Medulla oblongata (tissue), 1 donor: ENCODE data around the gene REN.

ENCODE experiments used
- DNase-seq: peaks from one replicate; pipeline ENCODE4 v3.0.0-alpha.2; 2015; ENCODE audit errors: extremely low spot score

REN gene

DNA sequence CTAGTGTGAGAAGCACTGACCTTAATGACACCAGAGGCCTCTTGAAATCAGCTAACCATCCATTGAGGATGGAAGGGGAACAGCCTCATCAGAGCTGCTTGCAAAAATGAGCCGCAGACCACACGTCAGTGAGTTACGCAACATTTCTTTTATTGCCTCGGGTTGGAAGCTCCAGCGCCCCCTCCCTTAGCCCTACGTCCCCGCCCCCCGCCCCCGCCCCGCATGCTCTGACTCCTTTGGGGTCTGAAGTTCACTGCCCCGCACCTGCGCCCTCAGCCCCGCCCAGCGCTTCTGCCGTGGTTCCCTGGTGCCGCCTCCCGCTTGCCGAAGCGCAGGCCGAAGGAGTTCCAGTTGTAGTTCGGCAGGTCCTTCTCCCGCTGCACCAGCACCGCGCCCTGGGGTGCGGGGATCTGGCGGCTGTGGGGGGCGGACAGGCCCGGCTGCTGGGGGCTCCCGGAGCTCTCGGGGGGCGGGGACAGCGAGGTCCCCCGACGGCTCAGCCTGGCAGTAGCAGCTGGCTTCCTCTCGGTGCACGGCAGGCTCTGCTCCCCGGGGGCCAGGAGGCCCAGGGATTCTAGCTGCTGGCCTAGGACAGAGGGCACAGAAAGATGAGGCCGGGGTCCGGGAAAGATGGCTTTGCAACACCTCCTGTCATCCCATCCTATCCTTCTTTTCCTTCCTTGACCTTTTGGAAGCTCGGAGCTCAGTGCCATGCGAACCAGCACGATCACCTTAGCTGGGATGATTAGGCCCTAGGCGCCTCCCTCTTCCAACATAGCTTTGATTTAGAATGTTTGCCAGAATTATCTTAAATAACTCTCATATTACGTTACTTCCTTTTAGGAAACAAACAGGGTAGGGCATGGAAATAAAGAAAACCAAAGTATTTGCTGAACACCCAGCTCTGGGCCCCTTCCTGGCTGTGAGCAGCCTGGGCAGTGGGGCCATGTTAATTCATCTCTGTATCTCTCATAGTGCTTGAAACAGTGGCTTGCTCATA, 24.4 kb upstream of the REN start:
- peak; percentile 54 for DNase-seq

DNA sequence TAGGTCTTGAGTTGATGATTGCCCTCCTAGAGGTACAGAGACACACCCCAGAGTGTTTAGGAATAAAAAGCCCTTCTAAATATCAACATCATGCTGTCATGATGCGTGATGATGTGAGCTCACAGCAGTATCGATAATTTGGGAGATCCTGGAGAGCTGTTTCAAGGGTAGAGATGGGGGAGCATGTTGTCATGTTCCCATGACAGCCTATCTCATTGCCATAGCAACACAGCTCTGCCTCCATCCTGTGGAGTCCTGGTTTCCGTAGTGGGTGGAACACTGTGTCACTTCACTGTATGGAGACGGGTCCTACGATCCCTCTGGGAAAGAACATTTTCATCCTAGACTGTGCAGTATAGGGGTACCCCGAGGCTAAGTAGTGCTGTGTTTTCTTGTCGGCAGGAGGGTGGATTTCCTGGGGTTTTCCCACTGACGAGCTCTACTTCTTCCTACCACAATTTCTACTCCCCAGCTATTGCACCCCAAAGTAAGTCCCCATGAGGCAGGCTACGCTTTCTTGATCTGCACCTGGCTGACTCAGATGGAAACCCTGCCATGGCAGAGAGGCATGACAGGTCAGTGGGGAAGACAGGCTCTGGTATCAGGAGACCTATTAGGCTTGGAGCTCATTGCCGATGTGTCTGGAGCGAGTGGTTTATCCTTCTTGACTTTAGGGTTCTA, 23.0 kb upstream of the REN start:
- no peak for DNase-seq

DNA sequence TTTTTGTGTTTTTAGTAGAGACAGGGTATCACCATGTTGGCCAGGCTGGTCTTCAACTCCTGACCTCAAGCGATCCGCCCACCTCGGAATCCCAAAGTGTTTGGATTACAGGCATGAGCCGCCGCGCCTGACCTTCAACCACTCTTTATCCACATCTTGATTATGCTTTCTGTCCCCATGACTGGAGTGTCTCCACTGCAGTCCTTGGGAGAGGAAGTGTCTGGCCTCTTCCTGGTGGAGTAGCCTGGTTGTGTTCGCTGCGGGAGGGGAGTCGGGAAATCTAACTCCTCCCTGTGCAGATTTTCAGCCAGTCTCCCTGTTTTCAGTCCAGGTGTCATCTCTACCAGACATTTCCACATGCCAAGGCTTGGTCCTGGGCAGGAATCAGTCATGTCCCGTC, 20.5 kb upstream of the REN start:
- no peak for DNase-seq

DNA sequence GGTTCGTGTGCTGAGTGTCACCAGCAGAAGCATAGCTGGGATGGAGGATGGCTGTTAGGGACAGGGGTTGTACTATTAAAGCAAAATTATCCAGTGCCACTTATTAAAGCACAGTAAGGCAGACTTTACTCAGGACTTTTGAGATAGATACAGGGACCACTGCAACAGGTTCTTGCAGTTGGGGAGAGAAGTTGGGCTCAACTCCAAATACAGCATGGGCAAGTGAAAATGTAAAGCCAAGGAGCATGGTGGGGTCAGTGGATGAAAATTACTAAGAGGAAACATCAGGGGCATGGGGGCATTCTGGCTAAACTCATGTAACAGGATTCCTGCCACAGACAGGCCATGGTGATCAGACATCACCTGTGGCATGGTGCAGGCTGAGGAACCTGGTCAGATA, 15.0 kb upstream of the REN start:
- no peak for DNase-seq

DNA sequence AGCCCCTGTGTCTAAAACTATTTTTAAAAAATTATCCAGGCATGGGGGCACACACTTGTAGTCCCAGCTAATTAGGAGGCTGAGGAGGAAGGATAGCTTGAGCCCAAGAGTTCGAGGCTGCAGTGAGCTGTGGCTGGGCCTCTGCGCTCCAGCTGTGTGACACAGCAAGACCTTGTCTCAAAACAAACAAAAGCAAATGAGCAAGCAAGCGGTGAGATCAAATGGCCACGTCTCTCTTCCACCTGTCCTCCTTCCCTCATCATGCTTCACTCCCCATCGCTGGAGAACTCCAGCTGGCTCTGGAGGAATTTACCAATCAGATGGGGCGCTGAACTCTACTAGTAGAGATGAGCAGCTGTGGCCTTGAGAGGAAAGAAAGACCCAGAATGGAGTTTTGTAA, 14.0 kb upstream of the REN start:
- no peak for DNase-seq

DNA sequence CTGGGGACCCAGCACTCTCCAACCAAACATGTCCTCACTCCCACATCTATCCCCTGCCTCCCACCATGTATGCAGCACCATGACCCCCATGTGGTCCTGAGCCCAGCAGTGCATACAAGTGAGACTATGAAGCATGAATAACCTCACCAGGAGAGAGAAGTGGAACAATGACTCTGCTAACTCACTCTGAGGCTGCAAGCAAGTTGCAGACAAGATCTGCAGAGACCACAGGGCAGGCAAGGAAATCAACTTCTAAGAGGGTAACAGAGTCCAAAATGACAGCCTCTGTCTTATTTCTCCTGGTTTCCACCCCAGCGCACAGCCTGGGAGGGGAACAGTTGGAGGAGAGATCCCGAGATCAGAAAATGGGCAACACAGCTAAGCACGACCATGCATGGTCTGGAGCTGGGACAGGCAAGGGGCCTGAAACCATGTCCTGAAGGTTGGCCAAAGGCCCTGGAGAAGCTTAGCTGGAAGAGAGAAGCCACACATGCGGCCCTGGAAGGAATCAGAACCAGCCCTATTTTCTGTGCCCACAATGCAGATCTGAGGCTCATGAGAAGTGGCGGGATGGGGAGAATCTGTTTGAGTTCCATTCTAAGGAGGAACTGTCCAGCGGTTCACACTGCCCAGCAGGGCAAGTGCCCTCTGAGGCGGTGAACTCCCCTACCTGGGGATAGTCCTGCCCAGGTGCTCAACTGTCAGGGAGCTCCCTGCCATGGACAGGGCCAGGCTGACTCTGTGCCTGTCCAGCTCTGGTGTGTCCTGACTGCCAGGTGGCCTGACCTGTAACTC, 12.5 kb upstream of the REN start:
- DNase-seq = no peak

DNA sequence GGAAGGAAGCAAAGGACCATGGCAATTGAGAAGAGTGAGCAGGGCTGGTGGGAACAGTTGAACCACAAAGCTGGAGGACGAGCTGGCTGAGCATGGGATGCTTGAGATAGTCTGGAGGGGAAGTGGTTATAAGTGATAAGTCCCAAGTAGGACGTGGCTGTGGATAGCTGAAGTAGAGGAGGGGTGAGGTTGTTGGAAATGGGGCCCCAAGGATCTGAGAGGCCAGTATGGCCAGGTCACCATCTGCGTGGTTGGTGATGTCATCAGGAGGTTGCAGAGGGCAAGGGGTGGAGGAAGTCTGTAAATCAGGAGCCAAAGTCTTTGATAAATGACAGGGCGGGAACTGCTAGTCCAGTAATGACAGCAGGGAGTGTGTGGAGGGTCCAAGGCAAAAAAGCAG, 11.0 kb upstream of the REN start:
- DNase-seq = no peak

DNA sequence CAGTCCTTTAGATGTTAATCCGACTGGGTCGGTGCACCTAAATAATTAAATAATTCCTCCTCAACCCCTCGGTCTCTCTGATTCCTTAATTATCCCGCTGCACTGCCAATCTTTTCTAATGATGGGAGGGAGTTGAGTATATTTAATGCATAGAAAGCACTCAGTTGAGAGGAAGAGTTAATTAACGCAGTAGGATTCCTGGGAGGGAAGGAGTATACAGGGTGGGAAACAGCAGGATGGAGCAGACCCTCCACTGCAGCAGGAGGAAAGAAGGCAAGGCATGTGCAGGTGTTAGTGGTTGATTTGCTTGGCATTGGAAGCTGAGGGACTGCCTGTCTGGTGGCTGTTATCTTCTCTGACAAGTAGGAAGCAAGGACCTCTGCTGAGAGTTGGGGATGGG, 9.9 kb upstream of the REN start:
- no peak for DNase-seq

DNA sequence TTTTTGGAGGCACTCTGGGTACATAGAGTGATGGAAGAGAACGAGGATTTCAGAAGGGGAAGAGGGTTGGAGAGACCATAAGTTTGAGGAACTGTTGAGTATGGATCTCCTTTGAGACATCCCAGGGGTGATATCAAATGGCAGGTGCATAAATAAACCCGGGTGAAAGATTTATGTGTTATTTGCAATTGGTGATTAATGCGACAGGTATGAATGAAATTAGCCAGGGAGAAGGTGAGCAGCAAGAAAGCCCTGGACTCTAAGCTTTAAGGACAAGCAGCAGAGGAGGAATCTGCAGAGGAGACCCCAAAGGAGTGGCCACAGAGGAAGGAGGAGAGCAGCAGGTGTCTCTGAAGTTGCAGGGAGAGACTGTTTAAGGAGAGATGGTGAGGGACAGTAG, 8.8 kb upstream of the REN start:
- no peak for DNase-seq

DNA sequence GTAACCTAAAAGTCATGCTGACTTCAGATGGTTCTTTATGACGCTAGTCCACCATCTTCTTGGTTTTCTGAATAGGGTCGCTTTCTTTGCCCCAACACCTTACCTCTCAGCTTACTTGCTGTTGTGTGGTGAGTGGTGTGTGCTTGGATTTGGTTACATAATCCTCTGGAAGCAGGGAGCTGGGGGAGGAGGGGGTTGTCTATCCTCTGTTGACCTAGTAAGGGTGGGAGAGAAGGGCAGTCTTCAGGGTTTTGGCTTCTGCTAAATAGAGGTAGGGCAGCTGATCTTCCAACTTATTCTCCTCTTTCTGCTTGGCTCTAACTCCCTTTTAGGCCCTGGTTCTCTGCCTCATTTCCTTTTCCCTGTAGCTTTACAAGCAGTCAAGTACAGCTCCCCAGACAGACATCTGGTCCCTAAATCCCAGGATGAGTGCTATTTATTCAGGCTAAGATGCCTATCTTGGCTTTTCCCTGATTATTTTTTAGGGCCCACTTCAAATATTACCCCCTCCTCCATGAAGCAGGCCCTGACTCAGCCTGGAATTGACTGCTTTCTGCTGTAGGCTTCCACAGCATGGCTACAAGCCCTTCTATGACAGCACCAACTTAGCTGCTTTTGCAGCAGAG, 6.4 kb upstream of the REN start:
- peak; percentile 44 for DNase-seq

DNA sequence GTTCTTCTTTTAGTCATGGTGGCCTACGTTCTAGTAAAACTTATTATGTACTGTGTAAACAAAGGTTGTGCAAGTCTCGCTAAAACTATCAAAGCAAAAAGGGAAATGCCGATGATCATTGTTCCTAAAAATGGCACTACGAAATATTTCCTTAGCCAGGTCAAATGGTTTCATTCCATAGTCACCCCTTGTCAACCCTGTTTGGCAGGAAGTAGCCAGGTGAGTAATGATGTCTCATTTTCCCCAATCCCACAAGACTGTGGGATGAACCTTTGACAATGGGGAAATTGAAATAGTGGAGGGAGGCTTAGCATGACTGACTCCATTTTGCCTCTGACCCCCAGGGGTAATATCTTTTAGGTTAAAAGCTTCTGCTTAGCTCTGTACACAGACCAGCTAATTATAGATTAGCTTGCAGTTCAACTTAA, 5.6 kb upstream of the REN start:
- no peak for DNase-seq

DNA sequence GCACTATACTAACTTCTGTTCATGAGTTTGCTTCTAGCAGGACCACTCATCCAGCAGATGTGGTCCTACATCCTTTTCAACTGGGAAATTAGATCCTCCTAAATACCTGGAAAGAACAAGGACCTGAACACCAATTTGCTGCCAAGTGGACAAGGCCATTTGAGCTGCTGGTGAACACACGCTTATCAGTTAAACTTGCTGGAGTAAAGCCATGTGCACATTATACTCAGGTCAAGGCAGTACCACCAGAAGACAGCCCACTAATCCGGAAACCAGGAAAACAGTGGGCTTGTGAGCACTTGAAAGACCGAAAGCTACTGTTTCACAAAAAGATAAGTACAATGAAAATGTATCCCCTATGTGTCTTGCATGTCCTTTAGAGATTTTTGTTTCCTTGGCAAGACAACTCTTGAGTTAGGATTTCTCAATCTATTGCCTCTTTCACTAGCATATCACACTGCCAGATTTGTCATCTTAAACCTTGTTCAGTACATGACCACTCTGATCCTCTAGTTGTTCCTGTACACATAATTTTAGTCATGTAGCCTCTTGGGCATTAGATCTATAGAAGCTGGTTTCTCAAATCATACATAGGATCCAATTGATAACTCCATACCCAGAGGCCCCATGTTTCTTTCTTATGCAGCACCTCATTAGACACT, 4.5 kb upstream of the REN start:
- no peak for DNase-seq

DNA sequence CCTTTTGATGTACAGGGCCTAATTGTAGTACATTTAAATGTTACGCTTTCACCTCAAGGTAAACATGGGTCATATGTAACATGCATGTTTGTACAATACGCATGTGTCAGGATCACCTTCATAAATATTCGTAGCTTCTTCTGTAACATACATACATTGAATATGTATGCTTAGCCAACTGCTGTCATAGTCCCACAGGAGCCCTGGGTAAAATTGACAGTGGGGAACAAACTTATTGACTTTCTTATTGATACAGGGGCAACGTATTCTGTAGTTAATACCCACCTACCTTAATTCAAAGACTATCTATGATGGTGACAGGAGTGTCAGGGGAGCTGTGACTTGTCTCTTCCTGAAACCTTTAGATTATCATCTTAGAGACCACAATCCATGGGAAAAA, 3.7 kb upstream of the REN start:
- no peak for DNase-seq

DNA sequence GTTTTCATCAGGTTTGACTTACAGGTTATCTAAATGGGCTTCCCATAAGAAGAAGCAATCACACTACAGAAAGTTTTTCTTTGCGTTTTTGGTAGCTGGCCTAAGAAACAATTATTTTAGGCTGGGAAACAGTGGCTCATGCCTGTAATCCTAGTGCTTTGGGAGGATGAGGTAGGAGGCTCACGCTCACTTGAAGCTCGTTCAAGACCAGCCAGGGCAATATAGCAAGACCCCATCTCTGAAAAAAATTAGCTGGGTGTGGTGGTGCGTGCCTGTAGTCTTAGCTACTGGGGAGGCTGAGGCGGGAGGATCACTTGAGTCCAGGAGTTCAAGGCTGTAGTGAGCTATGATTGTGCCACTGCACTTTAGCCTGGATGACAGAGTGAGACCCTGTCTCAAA, 1.6 kb upstream of the REN start:
- DNase-seq = no peak

DNA sequence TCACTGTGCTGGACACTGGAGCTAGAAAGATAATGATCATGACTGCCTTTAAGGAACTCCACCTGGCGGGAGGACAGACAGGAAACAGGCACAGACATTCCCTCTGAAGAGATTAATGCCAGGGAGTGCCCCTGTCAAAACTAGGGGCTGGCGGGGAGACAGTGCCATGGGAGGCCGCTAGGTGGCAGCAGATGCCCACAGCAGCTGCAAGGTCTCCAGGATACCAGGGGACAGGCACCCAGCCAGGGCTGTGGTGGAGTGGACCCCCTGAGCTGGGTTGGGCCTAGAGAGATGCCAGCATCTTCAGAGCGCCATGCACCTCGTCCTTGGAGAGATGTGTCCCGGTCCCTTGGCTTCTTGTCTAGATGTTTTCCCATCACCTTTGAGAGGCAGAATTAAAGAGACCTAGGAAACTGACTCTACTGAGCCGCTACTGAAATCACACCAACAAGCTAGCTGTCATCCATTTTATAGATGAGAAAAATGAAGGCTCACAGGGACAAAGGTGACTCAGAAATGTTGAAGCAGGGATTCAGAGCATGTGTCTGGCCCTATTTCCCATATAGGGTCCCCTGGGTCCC, 3.6 kb downstream of the REN start:
- DNase-seq = peak; percentile 82

DNA sequence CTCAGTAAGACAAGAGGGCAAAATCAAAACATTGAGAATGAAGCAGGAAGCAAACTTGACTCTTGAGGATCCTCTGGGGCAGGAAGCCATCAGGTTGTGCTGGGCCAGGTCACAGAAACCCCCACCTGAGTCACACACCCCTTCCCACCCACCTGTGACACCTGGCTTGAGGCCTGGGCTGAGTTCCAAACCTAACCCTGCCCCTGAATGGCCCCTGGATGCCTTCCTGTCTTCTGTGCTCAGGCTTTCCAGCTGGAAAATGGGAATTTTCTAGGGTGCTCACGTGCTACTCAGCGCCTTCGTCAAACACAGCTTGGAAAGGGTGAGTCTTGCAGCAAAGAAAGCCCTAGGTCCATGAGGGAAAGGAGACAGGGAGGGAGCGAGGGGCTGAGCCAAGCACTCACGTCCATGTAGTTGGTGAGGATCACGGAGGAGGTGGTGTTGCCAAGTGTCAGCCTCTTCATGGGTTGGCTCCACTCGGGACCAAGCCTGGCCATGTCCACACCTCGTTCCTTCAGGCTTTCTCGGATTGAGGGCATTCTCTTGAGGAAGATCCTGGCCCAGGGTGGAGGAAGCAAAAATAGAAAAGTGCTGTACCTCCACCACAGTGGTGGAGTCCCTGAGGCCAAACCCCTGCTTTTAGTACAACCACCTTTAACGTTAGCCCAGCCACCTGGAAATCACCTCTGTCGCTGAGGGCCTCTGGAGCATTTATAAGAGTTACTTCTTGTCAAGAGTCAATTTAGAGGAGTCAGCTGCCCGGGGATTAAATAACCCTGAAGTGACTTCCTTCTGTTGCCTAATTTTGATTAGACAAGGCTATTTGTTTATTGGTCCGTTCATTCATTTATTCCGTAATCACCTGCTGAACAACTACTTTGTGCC, 4.3 kb downstream of the REN start:
- DNase-seq = no peak

DNA sequence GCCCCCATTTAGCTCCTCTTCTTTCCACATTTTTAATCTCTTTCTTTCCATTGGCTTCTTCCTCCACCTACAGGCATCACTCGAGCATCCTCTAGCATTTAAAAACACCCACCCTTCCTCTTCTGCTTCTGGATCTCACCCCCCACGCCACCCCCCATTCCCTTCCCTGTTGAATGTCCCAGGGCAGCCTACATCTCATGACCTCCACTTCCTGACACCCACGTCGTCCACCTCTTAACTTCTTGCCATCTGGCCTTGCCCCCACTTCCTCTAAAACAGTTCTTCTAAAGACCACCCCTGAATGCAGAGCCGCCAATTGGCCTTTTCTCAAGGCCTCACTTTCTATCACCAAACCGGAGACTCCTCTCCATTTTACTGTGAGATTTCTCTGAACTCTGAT, 8.2 kb downstream of the REN start:
- no peak for DNase-seq

DNA sequence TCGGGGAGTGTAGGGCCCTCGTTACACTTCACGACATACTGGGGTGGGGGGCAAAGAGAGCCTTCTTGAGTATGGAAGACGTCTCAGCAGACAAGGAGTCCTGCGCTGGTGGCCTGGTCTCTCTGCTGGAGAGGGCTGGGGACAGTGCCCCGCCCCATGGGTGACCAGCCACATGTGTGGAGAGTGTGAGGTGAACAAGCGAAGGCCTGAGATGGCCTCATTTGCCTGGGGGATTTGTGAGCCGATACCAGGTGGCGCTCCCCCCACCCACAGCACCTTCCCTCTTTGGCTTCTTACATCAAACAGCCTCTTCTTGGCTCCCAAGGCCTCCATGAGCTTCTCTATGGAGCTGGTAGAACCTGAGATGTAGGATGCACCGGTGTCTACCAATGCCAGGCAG, 10.3 kb downstream of the REN start:
- DNase-seq = no peak

DNA sequence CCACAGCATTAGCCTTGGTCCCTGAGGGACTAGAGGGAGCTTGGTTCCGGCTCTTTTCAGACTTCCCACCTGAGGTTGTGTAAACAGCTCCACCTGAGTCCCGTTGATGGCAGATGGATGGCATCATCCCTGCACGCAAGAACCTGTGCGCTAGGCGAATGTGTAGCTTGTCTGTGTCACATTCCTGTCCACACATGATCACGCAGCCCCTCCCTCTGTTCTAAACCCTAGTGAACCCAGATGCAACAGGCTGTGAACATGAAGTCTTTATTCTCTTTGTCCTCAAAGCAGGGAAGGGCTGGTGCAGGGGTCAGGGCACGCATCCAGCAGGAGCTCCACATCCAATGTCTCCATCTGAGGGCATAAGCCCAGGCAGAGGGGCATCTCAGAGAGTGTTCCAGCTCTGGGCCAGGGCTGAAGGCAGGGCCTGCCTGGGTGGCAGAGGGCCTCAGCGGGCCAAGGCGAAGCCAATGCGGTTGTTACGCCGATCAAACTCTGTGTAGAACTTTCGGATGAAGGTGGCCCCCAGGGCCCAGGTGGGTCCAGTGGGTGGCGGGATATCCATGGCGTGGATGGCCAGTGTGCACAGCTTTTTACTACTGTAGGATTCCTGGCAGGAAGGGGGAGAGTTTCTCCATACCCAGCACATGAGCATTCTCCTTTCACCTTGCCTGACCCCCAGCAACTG, 11.4 kb downstream of the REN start:
- no peak for DNase-seq
